Ovary (tissue), 3 donors: ENCODE results near the gene F8A2.
"Not testable (repeated sequence)": the region's sequence is repeated elsewhere in the genome, so short reads cannot be mapped to it uniquely, and the experiment has no call there.

Experiments
- CTCF ChIP-seq, 3 donors: fragments of 450-650 bp in 2 of 3; fragments of 200-600 bp in 1 of 3; IDR thresholded peaks; one replicate each; pipeline versions ENCODE4 v1.5.1 to v1.8.0; 2016 to 2022; ENCODE audit warnings: antibody characterized with exemption in 3 of 3, mild to moderate bottlenecking in 1 of 3
- POLR2A ChIP-seq: fragments of 450-650 bp; IDR thresholded peaks from one replicate; pipeline ENCODE4 v1.6.1; 2017; ENCODE audit warnings: antibody characterized with exemption, mild to moderate bottlenecking, moderate library complexity
- donor health status: DM: no; HTN: no; CAD: no.

GRCh38 chrX:155335337-155335712 lies 46.6 kb upstream of the F8A2 start:
- not testable (repeated sequence) for TF ChIP-seq CTCF (IDR thresholded peaks at IDR 0.05); POLR2A
